Measurements from ENCODE around the gene CHRM5.
"Not testable (repeated sequence)": the region's sequence is repeated elsewhere in the genome, so short reads cannot be mapped to it uniquely, and the experiment has no call there.

CHRM5 gene

GRCh38 chr15:33994005-33994615, 25.8 kb downstream of the CHRM5 start:
- peak; percentile 19 for DNase-seq

GRCh38 chr15:33995666-33996065, 27.4 kb downstream of the CHRM5 start:
- not testable (repeated sequence) for DNase-seq

GRCh38 chr15:34001536-34001935, 33.2 kb downstream of the CHRM5 start:
- DNase-seq = peak; percentile 27

- no peak for DNase-seq
Observed at GRCh38 chr15:34006381-34006780, 38.1 kb downstream of the CHRM5 start.

GRCh38 chr15:34009656-34010055, 41.4 kb downstream of the CHRM5 start:
- DNase-seq = no peak

GRCh38 chr15:34010921-34011320, 42.6 kb downstream of the CHRM5 start:
- no peak for DNase-seq

- DNase-seq = no peak
Observed at GRCh38 chr15:34011481-34011880, 43.2 kb downstream of the CHRM5 start.

GRCh38 chr15:34012461-34013028, 44.2 kb downstream of the CHRM5 start:
- DNase-seq = no peak

- DNase-seq = no peak
Observed at GRCh38 chr15:34013746-34014145, 45.4 kb downstream of the CHRM5 start.

GRCh38 chr15:34014556-34014955, 46.3 kb downstream of the CHRM5 start:
- DNase-seq = no peak

GRCh38 chr15:34018021-34018645, 49.8 kb downstream of the CHRM5 start:
- DNase-seq = no peak

- DNase-seq = not testable (repeated sequence)
Observed at GRCh38 chr15:34018738-34019137, 50.4 kb downstream of the CHRM5 start.

GRCh38 chr15:34019369-34019990, 51.2 kb downstream of the CHRM5 start:
- no peak for DNase-seq

- no peak for DNase-seq
Observed at GRCh38 chr15:34023907-34024306, 55.6 kb downstream of the CHRM5 start.

- no peak for DNase-seq
Observed at GRCh38 chr15:34025252-34025651, 57.0 kb downstream of the CHRM5 start.

GRCh38 chr15:34027606-34028005, 59.3 kb downstream of the CHRM5 start:
- no peak for DNase-seq

- no peak for DNase-seq
Observed at GRCh38 chr15:34031987-34032760, 63.9 kb downstream of the CHRM5 start.

GRCh38 chr15:34038023-34038870, 70.0 kb downstream of the CHRM5 start:
- DNase-seq = peak; percentile 78

- peak; percentile 53 for DNase-seq
Observed at GRCh38 chr15:34038871-34039789, 70.8 kb downstream of the CHRM5 start, which contains the start of gene AVEN. Gene AVEN, minus strand, starts transcription at chr15:34039204. Its CDS starts 158 bp downstream, at chr15:34039046.

GRCh38 chr15:34039790-34040113, 71.5 kb downstream of the CHRM5 start:
- DNase-seq = no peak

GRCh38 chr15:34043391-34043790, 75.1 kb downstream of the CHRM5 start:
- DNase-seq = no peak

Measured in fibroblast of skin of right quadriceps (primary cell).